ENCODE results near the gene SPATA18.

GRCh38 chr4:52076731-52077130, 25.6 kb downstream of the SPATA18 start:
- TF ChIP-seq POLR2AphosphoS5 (IDR thresholded peaks at IDR 0.05) (no peak), CTCF (IDR thresholded peaks at IDR 0.05) (no peak), POLR2A (IDR thresholded peaks at IDR 0.05) (no peak), EP300 (IDR thresholded peaks at IDR 0.05) (no peak)

All from sigmoid colon (tissue), 4 donors.